GM19395 (cell line): Measurements from ENCODE around the gene MSI2.

Experiments
- ATAC-seq: cut with Tn5 transposase; IDR thresholded peaks from one replicate; pipeline ENCODE4 v1.9.1; 2021; ENCODE audit warnings: mild to moderate bottlenecking, moderate library complexity; ENCODE audit not compliant: unreplicated experiment

MSI2 gene

GRCh38 chr17:57559634-57560318 is 303.5 kb downstream of the MSI2 start:
- no peak for ATAC-seq

- no peak for ATAC-seq
Measured at GRCh38 chr17:57560319-57560705, 304.0 kb downstream of the MSI2 start.

GRCh38 chr17:57561072-57561861 is 304.9 kb downstream of the MSI2 start:
- ATAC-seq = no peak

- ATAC-seq = no peak
Measured at GRCh38 chr17:57562184-57562698, 305.9 kb downstream of the MSI2 start.

- no peak for ATAC-seq
Measured at GRCh38 chr17:57563958-57564357, 307.6 kb downstream of the MSI2 start.

GRCh38 chr17:57565176-57565575 is 308.9 kb downstream of the MSI2 start:
- no peak for ATAC-seq

GRCh38 chr17:57566721-57567120 is 310.4 kb downstream of the MSI2 start:
- ATAC-seq = no peak

GRCh38 chr17:57567251-57567650 is 310.9 kb downstream of the MSI2 start:
- ATAC-seq = no peak

- no peak for ATAC-seq
Measured at GRCh38 chr17:57568340-57568739, 312.0 kb downstream of the MSI2 start.

GRCh38 chr17:57569021-57569420 is 312.7 kb downstream of the MSI2 start:
- no peak for ATAC-seq

GRCh38 chr17:57569853-57570252 is 313.5 kb downstream of the MSI2 start:
- no peak for ATAC-seq

GRCh38 chr17:57570724-57571344 is 314.5 kb downstream of the MSI2 start:
- ATAC-seq = no peak

- ATAC-seq = no peak
Measured at GRCh38 chr17:57572062-57572461, 315.7 kb downstream of the MSI2 start.

GRCh38 chr17:57572600-57572999 is 316.3 kb downstream of the MSI2 start:
- ATAC-seq = no peak

- no peak for ATAC-seq
Measured at GRCh38 chr17:57574040-57574513, 317.8 kb downstream of the MSI2 start.

- no peak for ATAC-seq
Measured at GRCh38 chr17:57576744-57577143, 320.4 kb downstream of the MSI2 start.

- ATAC-seq = no peak
Measured at GRCh38 chr17:57577751-57578607, 321.7 kb downstream of the MSI2 start.

- no peak for ATAC-seq
Measured at GRCh38 chr17:57578608-57579225, 322.4 kb downstream of the MSI2 start.

- ATAC-seq = no peak
Measured at GRCh38 chr17:57579245-57579644, 322.9 kb downstream of the MSI2 start.

- ATAC-seq = no peak
Measured at GRCh38 chr17:57580055-57580739, 323.9 kb downstream of the MSI2 start.
